ENCODE data around the gene NUCKS1. TPM values are rescaled to one million over a fixed set of nuclear protein-coding genes. Genes with fewer than 3 reads are reported as not detected.
A peak's percentile ranks its signal among the peaks of the same experiment; 100 is the strongest.
"Not testable (repeated sequence)": the region's sequence is repeated elsewhere in the genome, so short reads cannot be mapped to it uniquely, and the experiment has no call there.

Gene NUCKS1
- polyA plus RNA-seq, 4 donors, result 298 to 407 (median 360) TPM

- DNase-seq (ENCODE audit: low read depth in 4 of 4, low spot score in 3 of 4), result no peak
These were observed 14.8 kb downstream of the NUCKS1 start for GRCh38 chr1:205735218-205735617.

GRCh38 chr1:205733438-205734175 is 16.4 kb downstream of the NUCKS1 start:
- DNase-seq (ENCODE audit: low read depth in 4 of 4, low spot score in 3 of 4), result no peak

GRCh38 chr1:205729945-205730610 is 19.9 kb downstream of the NUCKS1 start:
- no peak for DNase-seq (ENCODE audit: low read depth in 4 of 4, low spot score in 3 of 4)

DNA sequence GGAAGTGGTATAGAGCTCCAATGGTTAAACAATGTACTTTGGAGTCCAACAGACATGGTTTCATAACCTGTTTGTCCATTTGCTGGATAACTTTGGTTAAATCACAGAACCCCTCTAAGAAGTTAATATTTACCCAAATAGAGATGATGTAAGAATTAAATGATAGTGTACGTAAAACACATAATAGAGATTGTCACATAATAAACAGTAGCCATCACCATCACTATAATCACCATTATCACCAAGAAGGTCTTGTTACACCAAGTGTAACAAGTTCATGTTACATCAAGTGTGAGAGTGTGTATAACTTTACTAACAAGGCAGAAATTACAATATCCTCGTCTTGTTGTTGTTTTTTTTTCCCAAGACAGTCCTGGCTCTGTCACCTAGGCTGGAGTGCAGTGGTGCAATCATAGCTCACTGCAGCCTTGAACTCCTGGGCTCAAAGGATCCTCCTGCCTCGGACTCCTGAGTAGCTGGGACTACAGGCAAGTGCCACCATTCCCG is 23.3 kb downstream of the NUCKS1 start:
- DNase-seq (ENCODE audit: low read depth in 4 of 4, low spot score in 3 of 4), result no peak

DNA sequence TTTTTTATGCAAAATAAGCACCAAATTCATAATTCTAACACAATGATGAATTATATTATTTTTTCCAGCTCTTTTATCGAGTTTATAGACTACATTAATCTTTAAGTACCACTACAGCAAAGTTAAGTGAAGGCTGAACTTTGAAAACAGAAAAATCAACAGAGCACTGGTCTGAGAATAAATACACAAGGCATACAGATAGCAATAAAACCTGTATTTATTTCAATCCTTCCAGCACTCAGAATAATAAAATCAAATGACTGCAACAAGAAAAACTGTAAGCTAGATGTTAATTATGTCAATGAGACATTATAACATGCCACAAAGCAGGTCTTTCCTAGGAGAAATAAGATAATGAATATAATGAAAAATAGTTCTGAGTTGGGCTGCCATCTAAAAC is 24.5 kb downstream of the NUCKS1 start:
- no peak for DNase-seq (ENCODE audit: low read depth in 4 of 4, low spot score in 3 of 4)

DNA sequence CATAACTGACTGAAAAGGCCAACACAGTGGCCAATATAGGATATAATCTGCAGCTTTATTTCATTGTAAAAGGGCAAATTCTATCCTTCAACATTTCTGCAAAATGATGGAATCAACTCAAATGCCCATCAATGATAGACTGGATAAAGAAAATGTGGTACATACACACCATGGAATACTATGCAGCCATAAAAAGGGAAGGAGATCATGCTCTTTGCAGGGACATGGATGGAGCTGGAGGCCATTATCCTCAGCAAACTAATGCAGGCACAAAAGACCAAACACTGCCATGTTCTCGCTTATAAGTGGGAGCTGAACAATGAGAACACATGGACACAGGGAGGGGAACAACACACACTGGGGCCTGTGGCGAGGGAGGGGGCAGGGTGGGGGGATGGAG is 29.2 kb downstream of the NUCKS1 start:
- DNase-seq (ENCODE audit: low read depth in 4 of 4, low spot score in 3 of 4), result not testable (repeated sequence)

DNA sequence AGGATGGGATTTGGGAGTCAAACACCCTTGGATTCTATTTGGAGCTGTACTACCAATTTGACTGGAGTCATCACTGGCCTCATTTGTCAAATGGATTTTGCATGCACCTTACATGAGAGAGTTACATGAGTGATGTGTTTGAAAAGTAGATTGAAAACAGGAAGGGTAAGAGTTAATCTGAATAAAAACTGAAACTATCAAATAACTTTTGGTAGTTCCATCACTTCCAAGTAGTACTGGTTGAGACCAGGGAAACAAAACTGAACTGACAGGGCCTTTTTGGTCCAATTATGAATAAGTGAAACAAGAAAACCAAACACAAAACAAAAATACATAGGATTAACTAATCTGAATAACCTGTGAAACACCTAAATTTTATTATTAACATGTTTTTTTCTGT is 30.2 kb downstream of the NUCKS1 start:
- no peak for DNase-seq (ENCODE audit: low read depth in 4 of 4, low spot score in 3 of 4)

DNA sequence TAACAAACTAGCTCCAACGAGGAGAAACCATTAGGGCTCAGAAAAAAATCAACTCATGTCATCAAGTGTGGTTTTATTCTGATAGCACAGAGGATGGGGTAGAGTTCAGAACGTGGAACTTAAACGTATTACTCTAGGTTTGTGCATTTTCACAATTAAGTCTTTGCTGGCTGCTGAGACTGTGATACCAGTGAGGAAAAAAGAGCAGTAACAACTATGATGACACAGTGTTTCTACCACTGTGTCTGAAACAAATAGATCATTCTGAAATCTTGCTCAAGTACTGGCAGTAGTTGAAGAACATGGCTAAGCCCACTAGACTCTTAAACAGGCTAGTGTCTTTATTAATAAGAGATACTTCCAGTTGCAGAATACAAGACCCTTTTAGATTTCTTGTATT is 31.0 kb downstream of the NUCKS1 start:
- no peak for DNase-seq (ENCODE audit: low read depth in 4 of 4, low spot score in 3 of 4)

DNA sequence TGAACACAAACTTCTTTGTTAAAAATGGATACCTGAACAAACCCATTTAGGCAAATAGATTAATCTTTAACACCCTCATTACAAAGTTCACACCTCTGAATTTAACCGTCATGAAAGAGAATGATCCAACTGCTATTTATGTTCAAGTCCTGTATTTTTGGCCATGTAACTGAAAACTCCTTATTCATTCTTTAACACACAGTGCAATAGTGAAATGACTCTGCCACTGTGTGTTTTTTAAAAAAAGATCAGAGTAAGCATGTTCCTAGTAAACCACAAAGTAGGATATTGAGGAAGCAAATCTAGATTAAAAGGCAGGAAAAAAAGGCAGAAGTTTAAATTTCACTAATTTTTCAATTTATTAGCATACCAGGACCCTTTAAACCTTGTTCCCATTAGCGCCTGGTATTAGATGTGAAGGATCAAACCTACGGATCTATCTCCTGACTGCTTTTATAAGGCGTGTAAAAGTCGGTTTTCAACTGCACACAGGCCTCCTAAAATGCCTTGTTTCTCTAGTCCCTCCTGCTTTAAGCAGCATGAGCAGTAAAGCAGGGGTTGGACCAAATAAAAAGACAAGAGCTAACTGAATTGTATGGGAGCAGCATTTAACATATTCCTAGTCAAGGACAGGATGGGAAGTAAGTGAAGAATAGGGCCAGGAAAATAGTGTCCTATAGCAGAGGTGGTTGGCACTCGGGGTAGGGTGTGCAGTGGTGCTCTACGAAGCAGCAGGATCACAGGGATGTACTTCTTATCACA is 33.4 kb downstream of the NUCKS1 start:
- no peak for DNase-seq (ENCODE audit: low read depth in 4 of 4, low spot score in 3 of 4)

- DNase-seq (ENCODE audit: low read depth in 4 of 4, low spot score in 3 of 4), result no peak
These were observed 34.4 kb downstream of the NUCKS1 start for GRCh38 chr1:205715628-205716027.

GRCh38 chr1:205714906-205715246 is 35.1 kb downstream of the NUCKS1 start:
- DNase-seq (ENCODE audit: low read depth in 4 of 4, low spot score in 3 of 4), result no peak

- DNase-seq (ENCODE audit: low read depth in 4 of 4, low spot score in 3 of 4), result no peak
These were observed 35.6 kb downstream of the NUCKS1 start for GRCh38 chr1:205714190-205714905.

DNA sequence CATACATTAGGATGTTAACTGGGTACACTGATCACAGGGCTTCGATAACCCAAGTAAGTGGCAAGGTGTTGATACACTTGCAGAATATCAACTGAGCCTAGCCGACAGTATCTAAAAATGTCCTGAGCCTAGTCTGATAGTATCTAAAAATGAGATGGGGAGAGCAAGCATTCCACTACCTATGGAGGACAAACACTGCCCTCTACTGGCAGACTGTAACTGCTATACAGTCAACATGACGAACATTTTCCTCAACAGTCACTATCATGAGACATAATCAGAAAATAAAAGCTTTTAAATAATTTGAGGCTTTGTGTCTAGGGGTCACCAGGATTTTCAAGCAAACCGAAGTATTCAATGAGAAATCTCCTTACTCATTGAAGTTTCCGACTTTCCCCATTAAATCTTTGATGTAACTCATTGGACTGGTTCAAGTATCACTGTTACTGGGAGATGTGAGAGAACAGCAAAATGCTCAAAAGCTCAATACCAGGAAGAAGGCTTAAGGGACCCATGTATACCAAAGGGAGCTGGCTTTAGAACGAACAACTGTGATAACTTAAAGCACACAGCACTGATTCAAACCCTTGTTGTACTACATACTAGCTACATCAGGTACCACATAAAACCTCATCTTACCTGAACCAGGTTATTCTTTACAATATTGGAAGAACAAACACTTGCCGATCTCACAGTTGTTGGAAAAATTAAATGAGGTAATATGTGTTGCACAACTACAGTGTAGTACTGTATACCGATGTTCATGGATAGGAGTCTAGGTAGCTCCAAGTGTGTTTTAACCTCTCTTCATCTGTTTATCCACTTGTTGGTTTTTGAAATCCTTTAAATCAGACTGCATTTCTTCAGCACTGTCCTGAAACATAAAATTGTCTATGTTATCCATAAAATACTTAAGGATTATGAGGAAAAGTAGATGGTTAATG is 38.6 kb downstream of the NUCKS1 start:
- DNase-seq (ENCODE audit: low read depth in 4 of 4, low spot score in 3 of 4), result peak; percentile 56 to 71 (median 58)

DNA sequence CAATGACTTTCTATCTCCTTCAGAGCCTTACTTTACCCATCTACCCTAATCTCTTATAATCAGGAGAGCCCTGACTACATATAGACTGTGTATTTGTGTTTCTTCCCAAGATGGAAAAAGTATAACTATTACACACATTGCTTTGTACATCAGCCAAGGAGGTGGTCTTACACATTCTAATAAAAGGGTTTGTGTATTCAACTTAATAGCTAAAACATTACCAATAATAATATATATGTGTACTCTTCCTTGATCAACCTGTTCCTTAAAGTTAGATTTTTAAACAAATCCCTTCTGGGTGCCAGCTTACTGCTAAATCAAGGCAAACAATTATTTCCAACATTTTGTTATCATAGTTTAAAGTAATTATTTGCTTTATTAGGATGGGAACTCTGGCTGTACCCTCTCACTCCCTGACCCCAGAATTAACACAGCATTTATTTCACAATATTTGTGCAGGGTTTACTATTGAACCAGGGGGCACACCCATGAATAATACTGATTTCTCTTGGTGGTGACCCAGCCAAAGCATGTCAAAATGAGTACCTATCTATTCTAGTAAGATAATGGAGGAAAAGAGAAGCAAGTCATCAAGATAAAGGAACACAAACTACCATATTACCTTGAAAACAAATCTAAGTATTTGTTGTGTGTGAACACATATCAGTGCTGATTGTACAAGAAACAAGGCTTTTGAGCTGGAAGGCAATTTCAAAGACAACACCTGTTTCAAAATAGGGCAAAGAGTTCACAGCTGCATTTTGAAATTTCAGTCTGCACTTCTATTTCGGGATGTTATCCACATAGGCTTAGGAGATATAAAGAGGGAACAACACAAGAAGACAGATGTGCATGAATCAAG is 39.5 kb downstream of the NUCKS1 start:
- DNase-seq (ENCODE audit: low read depth in 4 of 4, low spot score in 3 of 4), result no peak

GRCh38 chr1:205709640-205710039 is 40.3 kb downstream of the NUCKS1 start:
- no peak for DNase-seq (ENCODE audit: low read depth in 4 of 4, low spot score in 3 of 4)

DNA sequence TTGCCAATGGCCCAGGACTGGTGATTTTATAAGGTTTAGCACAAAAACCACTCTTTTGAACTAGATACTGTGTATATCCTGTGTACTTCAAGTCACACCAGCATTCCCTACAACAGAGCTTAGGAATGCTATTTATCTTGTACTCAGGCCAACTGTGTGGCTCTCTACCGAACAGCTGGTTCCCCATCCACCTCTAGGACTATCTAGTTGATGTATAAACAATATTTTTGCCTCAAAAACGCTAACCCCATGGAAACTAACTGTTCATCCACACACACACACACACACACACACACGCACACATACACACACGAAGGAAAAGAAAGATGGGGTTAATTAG is 41.0 kb downstream of the NUCKS1 start:
- DNase-seq (ENCODE audit: low read depth in 4 of 4, low spot score in 3 of 4), result no peak

GRCh38 chr1:205706601-205707502 is 43.1 kb downstream of the NUCKS1 start:
- DNase-seq (ENCODE audit: low read depth in 4 of 4, low spot score in 3 of 4), result no peak

GRCh38 chr1:205704903-205705302 is 45.1 kb downstream of the NUCKS1 start:
- no peak for DNase-seq (ENCODE audit: low read depth in 4 of 4, low spot score in 3 of 4)

All from left renal pelvis (tissue), 4 donors.